Ascending aorta (tissue), 2 donors: ENCODE measurements around the gene RNF41. TPM values are rescaled to one million over a fixed set of nuclear protein-coding genes. Genes with fewer than 3 reads are reported as not detected.
"Not testable (repeated sequence)": the region's sequence is repeated elsewhere in the genome, so short reads cannot be mapped to it uniquely, and the experiment has no call there.

Experiments used
- DNase-seq, 2 donors: peaks; one replicate each; pipeline ENCODE4 v3.0.0-alpha.2; 2019; ENCODE audit warnings: low spot score in 2 of 2
- H3K27ac ChIP-seq, 2 donors: fragments of 200-600 bp; sonication (generic); one replicate each; pipeline ENCODE4 v1.5.1; 2016 to 2017; ENCODE audit warnings: mild to moderate bottlenecking in 1 of 2
- H3K27me3 ChIP-seq: fragments of 200-600 bp; sonication (generic); one replicate; pipeline ENCODE4 v1.5.1; 2017
- H3K36me3 ChIP-seq, 2 donors: fragments of 200-600 bp; sonication (generic); one replicate each; pipeline ENCODE4 v1.5.1; 2016
- H3K4me1 ChIP-seq, 2 donors: fragments of 200-600 bp; sonication (generic); one replicate each; pipeline ENCODE4 v1.5.1; 2016 to 2017; ENCODE audit warnings: mild to moderate bottlenecking in 1 of 2
- H3K4me3 ChIP-seq, 2 donors: fragments of 200-600 bp; sonication (generic); one replicate each; pipeline ENCODE4 v1.5.1; 2016 to 2017; ENCODE audit warnings: mild to moderate bottlenecking in 1 of 2
- H3K9me3 ChIP-seq, 2 donors: fragments of 200-600 bp; sonication (generic); one replicate each; pipeline ENCODE4 v1.5.1; 2016
- intact Hi-C: fragments of 100-400 bp; cut with DNase I; formaldehyde crosslinking; loops from one replicate; pipeline ENCODE4 v1.15.1; 2023
- total RNA-seq: library from RNA; depleted of rRNA; stranded (reverse); fragments of >200 nt; gene quantifications from one replicate; pipeline ENCODE4 v1.1.0, GENCODE V29; 2016
- TF ChIP-seq, protein P1 (sequence below), 3 experiments: fragments of 200-600 bp in 2 of 3; fragments of 450-650 bp in 1 of 3; sonication (generic) in 2 of 3; IDR thresholded peaks; one replicate each; pipeline ENCODE4 v1.5.1; 2016 to 2019; ENCODE audit warnings: antibody characterized with exemption in 3 of 3, mild to moderate bottlenecking in 1 of 3, moderate library complexity in 1 of 3

Gene RNF41
- total RNA-seq, 1 donor from 2014 or later = 50.3 TPM

DNA sequence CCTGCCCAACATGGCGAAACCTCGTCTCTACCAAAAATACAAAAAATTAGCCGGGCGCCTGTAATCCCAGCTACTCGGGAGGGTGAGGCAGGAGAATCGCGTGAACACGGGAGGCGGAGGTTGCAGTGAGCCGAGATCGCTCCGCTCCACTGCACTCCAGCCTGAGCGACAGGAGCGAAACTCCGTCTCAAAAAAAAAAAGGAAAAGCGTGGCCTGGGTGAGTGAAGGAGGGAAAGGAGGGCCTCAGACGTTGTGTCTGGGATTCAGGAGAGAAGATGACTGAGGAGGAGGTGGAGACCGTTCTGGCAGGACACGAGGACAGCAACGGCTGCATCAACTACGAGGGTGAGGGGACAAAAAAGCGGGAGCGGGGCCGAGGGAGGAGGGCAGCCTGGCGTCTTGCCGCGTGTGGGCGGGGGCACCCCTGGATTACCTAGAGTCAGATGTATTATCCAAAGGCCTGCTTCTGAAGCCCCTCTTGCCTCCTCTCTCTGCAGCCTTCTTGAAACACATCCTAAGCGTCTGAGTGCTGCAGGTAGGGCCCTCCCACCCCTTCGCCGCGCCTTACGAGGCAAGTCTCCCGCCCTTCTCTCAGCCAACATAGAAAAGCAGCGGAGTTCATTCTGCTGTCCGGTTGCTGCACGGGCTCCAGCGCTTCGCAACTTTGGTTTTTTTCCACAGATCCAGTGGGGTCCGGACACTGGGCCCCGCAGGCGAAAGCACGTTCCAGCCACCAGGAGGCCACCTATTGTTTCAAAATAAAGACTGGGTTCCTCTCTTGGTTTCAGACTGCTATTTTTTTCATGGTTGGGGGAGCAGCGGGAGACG lies 64.3 kb downstream of the RNF41 start:
- Histone ChIP-seq H3K27ac (peak overlapping the region; percentile 91 to 94), H3K4me1 (peaks cover 10 to 45% of the 10 kb centered on the region in 2 donors), H3K27me3 (no peaks in the 10 kb centered on the region), H3K4me3 (peak overlapping the region; percentile 83 to 96), H3K9me3 (no peaks in the 10 kb centered on the region), H3K36me3 (peaks cover 31 to 33% of the 10 kb centered on the region in 2 donors)
- peak; percentile 40 to 93 for DNase-seq
- intact Hi-C loops = loop anchor here (1.0 to 2.0 kb wide), 3 partner anchors 29 to 39 kb away; partner anchors contain the start of genes ESYT1, SMARCC2 and ZC3H10
- TF ChIP-seq, protein P1, sequence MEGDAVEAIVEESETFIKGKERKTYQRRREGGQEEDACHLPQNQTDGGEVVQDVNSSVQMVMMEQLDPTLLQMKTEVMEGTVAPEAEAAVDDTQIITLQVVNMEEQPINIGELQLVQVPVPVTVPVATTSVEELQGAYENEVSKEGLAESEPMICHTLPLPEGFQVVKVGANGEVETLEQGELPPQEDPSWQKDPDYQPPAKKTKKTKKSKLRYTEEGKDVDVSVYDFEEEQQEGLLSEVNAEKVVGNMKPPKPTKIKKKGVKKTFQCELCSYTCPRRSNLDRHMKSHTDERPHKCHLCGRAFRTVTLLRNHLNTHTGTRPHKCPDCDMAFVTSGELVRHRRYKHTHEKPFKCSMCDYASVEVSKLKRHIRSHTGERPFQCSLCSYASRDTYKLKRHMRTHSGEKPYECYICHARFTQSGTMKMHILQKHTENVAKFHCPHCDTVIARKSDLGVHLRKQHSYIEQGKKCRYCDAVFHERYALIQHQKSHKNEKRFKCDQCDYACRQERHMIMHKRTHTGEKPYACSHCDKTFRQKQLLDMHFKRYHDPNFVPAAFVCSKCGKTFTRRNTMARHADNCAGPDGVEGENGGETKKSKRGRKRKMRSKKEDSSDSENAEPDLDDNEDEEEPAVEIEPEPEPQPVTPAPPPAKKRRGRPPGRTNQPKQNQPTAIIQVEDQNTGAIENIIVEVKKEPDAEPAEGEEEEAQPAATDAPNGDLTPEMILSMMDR (IDR thresholded peaks at IDR 0.05) = peak; percentile 73 to 75 (median 74)

DNA sequence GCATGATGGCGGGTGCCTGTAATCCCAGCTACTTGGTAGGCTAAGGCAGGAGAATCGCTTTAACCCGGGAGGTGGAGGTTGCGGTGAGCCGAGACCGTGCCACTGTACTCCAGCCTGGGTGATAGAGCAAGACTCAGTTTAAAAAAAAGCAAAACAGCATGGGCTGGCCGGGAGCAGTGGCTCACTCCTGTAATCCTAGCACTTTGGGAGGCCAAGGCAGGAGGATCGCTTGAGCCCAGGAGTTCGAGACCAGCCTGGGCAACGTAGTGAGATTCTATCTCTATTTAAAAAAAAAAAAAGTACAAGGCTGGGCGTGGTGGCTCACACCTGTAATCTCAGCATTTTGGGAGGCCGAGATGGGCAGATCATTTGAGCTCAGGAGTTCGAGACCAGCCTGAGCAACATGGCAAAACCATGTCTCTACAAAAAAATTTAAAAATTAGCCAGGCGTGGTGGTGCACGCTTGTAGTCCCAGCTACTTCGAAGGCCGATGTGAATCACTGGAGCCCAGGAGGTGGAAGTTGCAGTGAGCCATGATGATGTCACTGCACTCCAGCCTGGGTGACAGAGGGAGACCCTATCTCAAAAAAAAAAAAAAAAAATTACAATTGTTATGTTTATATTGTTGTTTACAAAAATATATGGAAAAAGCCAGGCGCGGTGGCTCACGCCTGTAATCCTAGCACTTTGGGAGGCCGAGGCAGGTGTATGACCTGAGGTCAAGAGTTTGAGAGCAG lies 65.1 kb downstream of the RNF41 start:
- H3K27me3 ChIP-seq, H3K9me3 ChIP-seq, intact Hi-C loops, DNase-seq: not testable (repeated sequence)
- peak overlapping the region; percentile 91 to 94 for H3K27ac ChIP-seq
- H3K4me1 ChIP-seq = peaks cover 10 to 41% of the 10 kb centered on the region in 2 donors
- H3K4me3 ChIP-seq = peak overlapping the region; percentile 83 to 96
- H3K36me3 ChIP-seq = peaks cover 24 to 25% of the 10 kb centered on the region in 2 donors

DNA sequence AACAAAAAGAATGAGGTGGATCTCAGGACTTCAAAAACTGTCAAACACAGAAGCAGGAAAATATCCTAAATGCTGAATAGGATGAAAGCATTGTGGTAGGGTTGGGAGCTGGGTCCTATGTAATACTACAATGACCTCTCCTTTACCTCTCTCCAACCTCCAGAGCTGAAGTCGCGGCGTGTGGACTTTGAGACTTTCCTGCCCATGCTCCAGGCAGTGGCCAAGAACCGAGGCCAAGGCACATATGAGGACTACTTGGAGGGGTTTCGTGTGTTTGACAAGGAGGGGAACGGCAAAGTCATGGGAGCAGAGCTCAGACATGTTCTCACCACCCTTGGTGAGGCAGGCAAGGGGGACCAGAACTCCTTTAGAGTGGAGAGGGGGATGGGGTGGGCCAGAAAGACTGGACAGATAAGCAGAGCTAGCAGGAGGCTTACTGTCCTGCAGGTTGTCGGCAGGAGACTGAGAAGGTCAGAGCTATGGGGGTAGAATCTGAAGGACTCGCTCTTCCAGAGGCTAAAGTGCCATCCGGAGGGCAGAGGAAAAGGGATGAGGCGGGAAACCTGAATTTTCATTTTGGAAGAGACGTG lies 66.4 kb downstream of the RNF41 start:
- H3K9me3 ChIP-seq = no peaks in the 10 kb centered on the region
- TF ChIP-seq, protein P1 (IDR thresholded peaks at IDR 0.05) = no peak
- no peak overlapping the region for H3K27ac ChIP-seq
- no peaks in the 10 kb centered on the region for H3K27me3 ChIP-seq
- DNase-seq = no peak
- H3K4me1 ChIP-seq = peaks cover 6 to 32% of the 10 kb centered on the region in 2 donors
- intact Hi-C loops = no loop called here
- no peak overlapping the region for H3K4me3 ChIP-seq
- H3K36me3 ChIP-seq = peaks cover 11 to 12% of the 10 kb centered on the region in 2 donors

DNA sequence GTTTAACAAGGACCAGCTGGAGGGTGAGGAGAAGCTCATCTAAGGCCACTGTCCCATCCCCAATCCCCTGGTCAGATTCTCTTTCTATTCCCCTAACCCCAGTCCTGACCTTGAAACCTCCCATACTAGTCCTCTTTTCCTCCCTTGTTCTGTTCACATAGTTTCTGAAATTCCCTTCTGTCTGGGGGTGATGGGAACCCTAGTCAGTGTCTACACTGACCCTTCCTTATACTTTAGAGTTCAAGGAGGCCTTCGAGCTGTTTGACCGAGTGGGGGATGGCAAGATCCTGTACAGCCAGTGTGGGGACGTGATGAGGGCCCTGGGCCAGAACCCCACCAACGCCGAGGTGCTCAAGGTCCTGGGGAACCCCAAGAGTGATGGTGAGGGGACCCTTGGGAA lies 66.9 kb downstream of the RNF41 start:
- H3K4me3 ChIP-seq = no peak overlapping the region
- peaks cover 6 to 7% of the 10 kb centered on the region in 2 donors for H3K36me3 ChIP-seq
- TF ChIP-seq, protein P1 (IDR thresholded peaks at IDR 0.05) = no peak
- intact Hi-C loops = no loop called here
- no peaks in the 10 kb centered on the region for H3K9me3 ChIP-seq
- no peaks in the 10 kb centered on the region for H3K27me3 ChIP-seq
- H3K4me1 ChIP-seq = peaks cover 3 to 27% of the 10 kb centered on the region in 2 donors
- no peak overlapping the region for H3K27ac ChIP-seq
- no peak for DNase-seq

DNA sequence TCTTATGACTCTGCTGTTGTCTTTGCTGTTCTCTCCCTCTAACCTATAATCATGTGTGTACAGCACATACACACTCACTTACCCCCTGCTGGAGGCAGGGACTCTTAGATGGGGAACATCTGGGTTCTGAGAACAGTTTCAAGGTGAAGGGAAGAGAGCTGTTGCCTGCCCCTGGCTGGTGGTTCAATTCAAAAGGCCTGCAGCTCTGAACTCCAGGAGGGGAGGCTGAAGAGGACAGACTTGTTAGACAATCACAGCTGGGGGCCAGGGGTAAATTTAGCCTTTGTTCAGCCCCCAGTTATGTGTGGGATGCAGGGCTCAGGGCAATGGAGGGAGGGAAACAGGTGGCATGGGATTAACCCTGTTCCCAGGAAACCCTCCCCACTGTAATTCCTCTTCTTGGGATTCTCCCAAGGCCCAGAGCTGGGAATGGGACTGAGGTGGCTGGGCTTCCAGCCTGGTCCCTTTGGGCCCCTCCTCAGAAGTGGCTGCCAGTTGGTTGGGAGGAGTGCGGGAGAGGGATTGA lies 67.4 kb downstream of the RNF41 start:
- no peaks in the 10 kb centered on the region for H3K27me3 ChIP-seq
- peaks cover 1 to 2% of the 10 kb centered on the region in 2 donors for H3K36me3 ChIP-seq
- no peaks in the 10 kb centered on the region for H3K9me3 ChIP-seq
- H3K27ac ChIP-seq = no peak overlapping the region
- no peak for DNase-seq
- intact Hi-C loops = no loop called here
- TF ChIP-seq, protein P1 (IDR thresholded peaks at IDR 0.05) = no peak
- no peak overlapping the region for H3K4me3 ChIP-seq
- H3K4me1 ChIP-seq = peaks cover 0 to 25% of the 10 kb centered on the region in 2 donors
